ENCODE results near the gene ZNF618.

ZNF618 gene

DNA sequence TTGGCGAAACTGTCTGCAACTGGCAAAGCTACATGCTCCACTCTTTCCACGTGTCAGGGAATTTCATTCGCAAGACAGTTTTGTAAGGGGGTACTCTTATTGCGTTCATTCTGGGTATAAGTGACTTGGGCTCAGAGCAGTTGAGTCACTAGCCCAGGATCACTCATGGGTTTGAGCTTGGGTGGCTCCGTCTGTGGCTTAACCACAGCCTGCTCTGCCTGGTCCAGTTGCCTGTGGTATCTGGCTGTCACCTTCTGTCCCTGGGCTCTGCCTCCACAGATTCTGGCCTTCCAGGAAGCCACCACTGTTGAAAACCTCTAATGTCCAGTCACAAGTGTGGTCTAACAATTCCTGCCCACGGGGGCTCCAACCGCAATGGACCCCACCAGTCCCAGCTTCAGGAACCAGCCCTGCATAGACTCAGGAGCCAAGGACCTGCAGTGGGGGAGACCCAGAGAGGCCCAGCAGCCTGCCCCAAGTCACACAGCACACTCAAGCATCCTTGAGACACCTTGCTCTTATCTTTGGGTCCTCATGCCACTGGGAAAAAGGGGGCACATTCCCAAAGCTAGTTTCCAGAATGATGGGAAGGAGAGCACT is 212.6 kb downstream of the ZNF618 start:
- Histone ChIP-seq H3K9me3 (ENCODE audit: low read length) (no peaks in the 10 kb centered on the region), H2AFZ (ENCODE audit: low read depth, low read length) (no peak overlapping the region), H3K27me3 (ENCODE audit: insufficient read depth, low read length) (peaks cover 23% of the 10 kb centered on the region), H3K4me3 (ENCODE audit: low read length) (no peak overlapping the region), H3K36me3 (ENCODE audit: insufficient read depth, low read length) (no peaks in the 10 kb centered on the region), H3K4me1 (ENCODE audit: insufficient read depth, low read length) (no peaks in the 10 kb centered on the region)

DNA sequence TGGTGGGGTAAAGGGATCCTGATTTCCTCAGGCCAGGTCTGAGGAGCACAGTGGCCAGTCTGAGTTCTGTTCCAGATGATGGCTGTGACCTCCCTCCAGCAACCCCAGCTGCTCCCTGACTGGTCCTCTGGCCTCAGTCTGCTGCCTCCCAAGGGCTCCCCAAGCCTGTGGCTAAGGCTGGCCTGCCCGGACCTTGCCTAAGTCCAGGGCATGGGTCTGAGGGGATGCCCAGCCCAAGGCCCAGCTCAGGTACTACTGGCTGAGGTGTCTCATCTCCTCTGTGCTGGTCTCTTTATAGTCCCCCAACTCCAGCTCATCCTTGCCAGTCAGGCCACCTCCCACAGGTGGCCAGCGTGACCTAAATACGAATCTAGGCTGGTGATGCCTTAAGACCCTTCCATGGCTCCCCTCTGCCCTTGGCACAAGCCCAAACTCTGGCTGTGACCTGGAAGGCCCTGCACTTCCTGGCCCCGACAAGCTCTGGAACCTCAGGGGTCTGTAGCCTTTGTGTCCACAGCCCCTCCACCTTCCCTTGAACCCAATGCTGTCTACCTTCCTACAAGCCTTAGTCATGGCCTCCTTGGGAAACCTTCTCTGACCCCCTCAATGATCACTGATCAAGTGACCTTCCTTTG is 213.2 kb downstream of the ZNF618 start:
- no peaks in the 10 kb centered on the region for H3K9me3 ChIP-seq (ENCODE audit: low read length)
- H3K4me3 ChIP-seq (ENCODE audit: low read length), result no peak overlapping the region
- H3K4me1 ChIP-seq (ENCODE audit: insufficient read depth, low read length), result no peaks in the 10 kb centered on the region
- no peaks in the 10 kb centered on the region for H3K36me3 ChIP-seq (ENCODE audit: insufficient read depth, low read length)
- no peak overlapping the region for H2AFZ ChIP-seq (ENCODE audit: low read depth, low read length)
- peaks cover 23% of the 10 kb centered on the region for H3K27me3 ChIP-seq (ENCODE audit: insufficient read depth, low read length)

DNA sequence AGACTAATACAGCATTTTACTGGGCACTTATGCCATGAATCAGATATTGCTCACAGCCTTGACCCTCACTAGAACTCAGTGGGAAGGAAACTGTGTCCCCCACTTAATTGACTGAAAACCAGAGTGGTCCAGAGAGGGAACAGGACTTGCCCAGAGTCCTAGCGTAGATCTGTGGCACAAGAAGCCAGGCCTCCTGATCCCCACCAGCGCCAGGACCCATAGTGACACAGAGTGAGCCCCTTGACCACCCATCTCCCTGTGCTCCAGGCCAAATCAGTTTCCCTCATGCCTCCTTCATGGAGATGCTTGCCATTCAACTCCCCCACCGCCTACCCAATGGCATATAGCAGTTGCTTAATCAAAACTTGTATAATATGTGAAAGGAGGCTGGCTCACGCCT is 214.7 kb downstream of the ZNF618 start:
- no peak overlapping the region for H3K4me3 ChIP-seq (ENCODE audit: low read length)
- no peaks in the 10 kb centered on the region for H3K9me3 ChIP-seq (ENCODE audit: low read length)
- H3K27me3 ChIP-seq (ENCODE audit: insufficient read depth, low read length), result peaks cover 24% of the 10 kb centered on the region
- no peaks in the 10 kb centered on the region for H3K4me1 ChIP-seq (ENCODE audit: insufficient read depth, low read length)
- H3K36me3 ChIP-seq (ENCODE audit: insufficient read depth, low read length), result no peaks in the 10 kb centered on the region
- H2AFZ ChIP-seq (ENCODE audit: low read depth, low read length), result no peak overlapping the region

DNA sequence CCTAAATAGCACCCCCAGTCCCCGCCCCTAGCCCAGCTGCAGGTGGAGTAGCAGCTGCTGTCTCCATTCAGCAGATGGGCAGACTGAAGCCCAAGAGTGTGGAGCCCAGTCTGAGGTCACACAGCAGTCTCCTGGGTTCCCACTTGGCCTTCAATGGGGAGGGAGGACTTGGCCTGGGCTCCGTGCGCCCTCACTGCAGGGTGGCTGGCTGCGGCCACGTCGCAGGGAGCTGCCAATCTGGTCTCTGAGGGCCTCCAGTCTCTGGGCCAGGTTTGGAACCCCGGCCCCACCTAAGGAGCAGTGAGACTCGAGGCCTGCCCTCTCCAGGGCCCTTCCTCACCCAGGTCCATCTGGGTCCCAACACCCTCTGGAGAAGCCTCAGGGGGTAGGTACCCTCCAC is 215.6 kb downstream of the ZNF618 start:
- H3K27me3 ChIP-seq (ENCODE audit: insufficient read depth, low read length), result peaks cover 27% of the 10 kb centered on the region
- H3K4me1 ChIP-seq (ENCODE audit: insufficient read depth, low read length), result no peaks in the 10 kb centered on the region
- no peaks in the 10 kb centered on the region for H3K36me3 ChIP-seq (ENCODE audit: insufficient read depth, low read length)
- H3K4me3 ChIP-seq (ENCODE audit: low read length), result no peak overlapping the region
- H2AFZ ChIP-seq (ENCODE audit: low read depth, low read length), result no peak overlapping the region
- H3K9me3 ChIP-seq (ENCODE audit: low read length), result no peaks in the 10 kb centered on the region

DNA sequence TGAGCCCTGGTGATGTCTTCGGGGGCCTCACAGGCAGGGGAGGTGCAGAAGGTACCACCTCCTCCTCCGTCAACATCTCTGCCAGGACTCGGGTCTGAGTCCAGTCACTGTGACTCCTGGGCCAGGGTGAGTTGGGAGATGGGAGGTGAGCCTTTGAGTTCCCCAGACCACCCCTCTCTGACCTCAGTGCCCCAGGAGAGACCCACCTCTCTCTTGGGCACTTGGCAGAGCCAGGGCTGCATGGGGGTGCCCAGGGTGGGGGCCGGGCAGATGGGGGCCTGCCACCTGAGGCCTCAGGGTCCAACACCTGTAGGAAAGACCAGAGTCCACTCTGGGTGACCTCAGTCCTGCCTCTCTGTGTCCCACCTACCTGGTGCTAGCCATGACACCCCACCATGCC is 216.2 kb downstream of the ZNF618 start:
- no peak overlapping the region for H2AFZ ChIP-seq (ENCODE audit: low read depth, low read length)
- no peaks in the 10 kb centered on the region for H3K9me3 ChIP-seq (ENCODE audit: low read length)
- no peaks in the 10 kb centered on the region for H3K36me3 ChIP-seq (ENCODE audit: insufficient read depth, low read length)
- H3K4me3 ChIP-seq (ENCODE audit: low read length), result no peak overlapping the region
- H3K4me1 ChIP-seq (ENCODE audit: insufficient read depth, low read length), result no peaks in the 10 kb centered on the region
- H3K27me3 ChIP-seq (ENCODE audit: insufficient read depth, low read length), result peaks cover 33% of the 10 kb centered on the region

DNA sequence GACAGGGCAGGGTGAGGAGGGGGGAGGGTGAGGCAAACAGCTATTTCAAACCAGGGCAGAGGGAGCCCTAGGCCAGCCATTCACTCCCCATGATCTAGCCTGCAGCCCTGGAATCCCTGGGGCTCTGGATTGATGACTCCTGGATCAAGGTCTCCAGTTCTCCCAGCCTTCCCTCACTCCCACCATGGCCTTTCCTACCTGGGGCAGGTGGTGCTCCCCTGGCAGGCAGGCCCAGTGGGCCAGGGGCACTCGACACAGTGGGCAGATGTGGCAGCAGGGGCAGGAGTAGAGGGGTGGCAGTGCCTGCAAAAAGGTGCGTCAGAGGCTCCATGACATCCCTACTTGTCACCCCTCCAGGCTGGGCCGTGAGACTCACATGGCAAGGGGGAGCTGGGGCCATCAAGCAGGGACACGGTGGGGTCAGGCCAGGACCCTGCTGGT is 216.9 kb downstream of the ZNF618 start:
- Histone ChIP-seq H3K27me3 (ENCODE audit: insufficient read depth, low read length) (peaks cover 35% of the 10 kb centered on the region), H3K36me3 (ENCODE audit: insufficient read depth, low read length) (no peaks in the 10 kb centered on the region), H3K4me1 (ENCODE audit: insufficient read depth, low read length) (no peaks in the 10 kb centered on the region), H3K9me3 (ENCODE audit: low read length) (no peaks in the 10 kb centered on the region), H2AFZ (ENCODE audit: low read depth, low read length) (no peak overlapping the region), H3K4me3 (ENCODE audit: low read length) (no peak overlapping the region)

DNA sequence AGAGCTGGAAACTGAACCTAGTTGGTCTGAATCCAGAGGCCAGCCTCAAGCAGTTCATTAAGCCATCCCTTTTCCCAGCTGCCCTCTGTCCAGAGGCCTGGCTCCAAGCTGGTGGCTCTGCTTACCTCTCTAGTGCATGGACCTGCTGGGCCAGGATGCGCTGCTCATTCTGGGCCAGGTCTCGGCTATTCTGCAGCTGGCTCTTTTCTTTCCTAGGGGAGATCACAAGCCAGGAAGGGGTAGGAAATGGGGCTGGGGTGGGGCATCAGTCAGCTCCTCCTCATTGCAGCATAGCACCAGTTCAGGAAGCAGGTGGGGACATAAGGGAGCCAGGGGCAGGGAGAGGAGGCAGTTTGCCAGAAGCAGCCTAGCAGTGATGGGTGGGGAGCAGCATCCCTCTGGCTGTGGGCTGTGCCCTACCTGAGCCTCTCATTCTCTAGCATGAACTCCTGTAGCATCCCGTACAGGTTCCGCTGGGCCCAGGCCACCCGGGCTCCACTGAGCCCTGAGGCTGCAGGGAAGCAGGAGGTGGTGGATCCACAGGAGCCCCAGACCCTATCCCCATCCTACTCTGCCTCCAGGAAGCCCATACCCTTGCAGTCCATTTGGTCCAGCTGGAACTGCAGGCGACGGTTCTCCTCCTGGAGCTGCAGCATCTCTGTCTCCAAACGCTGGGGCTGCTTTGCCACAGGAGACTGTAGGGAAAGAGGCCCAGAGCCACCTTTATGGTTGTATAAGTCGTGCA is 217.8 kb downstream of the ZNF618 start:
- H3K4me1 ChIP-seq (ENCODE audit: insufficient read depth, low read length), result no peaks in the 10 kb centered on the region
- H3K9me3 ChIP-seq (ENCODE audit: low read length), result no peaks in the 10 kb centered on the region
- peaks cover 38% of the 10 kb centered on the region for H3K27me3 ChIP-seq (ENCODE audit: insufficient read depth, low read length)

DNA sequence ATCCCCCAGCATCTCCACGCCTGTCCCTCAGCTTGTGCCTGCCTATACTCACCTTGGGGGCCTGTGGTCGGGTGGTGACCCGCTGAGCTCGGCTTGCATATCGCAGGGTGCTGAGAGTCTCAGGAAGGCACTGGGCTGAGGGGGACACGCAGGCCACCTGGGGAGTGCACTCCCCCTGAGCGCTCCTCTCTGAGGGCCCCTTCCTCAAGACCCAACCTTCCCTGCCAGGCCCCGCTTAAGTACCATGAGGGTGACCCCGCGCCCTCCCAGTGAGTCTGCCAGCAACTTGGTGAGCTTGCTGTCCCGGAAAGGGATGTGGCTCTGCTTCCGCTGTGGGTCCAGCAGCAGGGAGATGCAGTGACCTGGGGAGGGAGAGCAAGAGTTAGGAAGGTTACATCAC is 218.9 kb downstream of the ZNF618 start:
- no peaks in the 10 kb centered on the region for H3K36me3 ChIP-seq (ENCODE audit: insufficient read depth, low read length)
- peaks cover 48% of the 10 kb centered on the region for H3K27me3 ChIP-seq (ENCODE audit: insufficient read depth, low read length)
- H2AFZ ChIP-seq (ENCODE audit: low read depth, low read length), result no peak overlapping the region

More for the DNA sequence above, 217.8 kb downstream of the ZNF618 start:
- Histone ChIP-seq H3K4me3 (ENCODE audit: low read length) (no peak overlapping the region), H2AFZ (ENCODE audit: low read depth, low read length) (no peak overlapping the region), H3K36me3 (ENCODE audit: insufficient read depth, low read length) (no peaks in the 10 kb centered on the region)

DNA sequence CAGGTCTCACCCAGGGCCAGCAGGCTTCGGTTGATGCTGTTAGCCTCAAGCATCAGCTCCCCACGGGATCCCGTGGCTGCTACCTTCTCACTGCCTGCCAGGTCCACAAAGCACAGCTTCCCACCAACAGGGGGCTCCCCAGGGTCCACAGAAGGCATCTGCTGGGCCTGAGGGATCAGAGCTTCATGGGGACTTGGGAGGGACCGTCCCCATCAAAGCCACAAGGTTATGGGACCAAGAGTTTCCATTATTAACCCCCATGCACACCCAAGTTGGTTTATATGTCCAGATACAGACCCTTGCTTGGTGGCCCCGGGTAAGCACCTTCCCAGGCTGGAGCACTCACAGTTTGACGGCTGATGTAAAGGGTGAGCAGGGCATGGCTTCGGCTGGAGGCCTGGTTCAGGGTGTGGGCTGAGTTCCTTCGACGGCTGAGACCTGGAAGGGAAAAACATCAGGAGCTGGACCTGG is 220.0 kb downstream of the ZNF618 start:
- peaks cover 3% of the 10 kb centered on the region for H3K9me3 ChIP-seq (ENCODE audit: low read length)
- peaks cover 54% of the 10 kb centered on the region for H3K27me3 ChIP-seq (ENCODE audit: insufficient read depth, low read length)
- H2AFZ ChIP-seq (ENCODE audit: low read depth, low read length), result no peak overlapping the region
- no peaks in the 10 kb centered on the region for H3K36me3 ChIP-seq (ENCODE audit: insufficient read depth, low read length)
- no peak overlapping the region for H3K4me3 ChIP-seq (ENCODE audit: low read length)
- no peaks in the 10 kb centered on the region for H3K4me1 ChIP-seq (ENCODE audit: insufficient read depth, low read length)

More for the DNA sequence above, 218.9 kb downstream of the ZNF618 start:
- H3K9me3 ChIP-seq (ENCODE audit: low read length), result peaks cover 3% of the 10 kb centered on the region
- H3K4me1 ChIP-seq (ENCODE audit: insufficient read depth, low read length), result no peaks in the 10 kb centered on the region
- H3K4me3 ChIP-seq (ENCODE audit: low read length), result no peak overlapping the region

DNA sequence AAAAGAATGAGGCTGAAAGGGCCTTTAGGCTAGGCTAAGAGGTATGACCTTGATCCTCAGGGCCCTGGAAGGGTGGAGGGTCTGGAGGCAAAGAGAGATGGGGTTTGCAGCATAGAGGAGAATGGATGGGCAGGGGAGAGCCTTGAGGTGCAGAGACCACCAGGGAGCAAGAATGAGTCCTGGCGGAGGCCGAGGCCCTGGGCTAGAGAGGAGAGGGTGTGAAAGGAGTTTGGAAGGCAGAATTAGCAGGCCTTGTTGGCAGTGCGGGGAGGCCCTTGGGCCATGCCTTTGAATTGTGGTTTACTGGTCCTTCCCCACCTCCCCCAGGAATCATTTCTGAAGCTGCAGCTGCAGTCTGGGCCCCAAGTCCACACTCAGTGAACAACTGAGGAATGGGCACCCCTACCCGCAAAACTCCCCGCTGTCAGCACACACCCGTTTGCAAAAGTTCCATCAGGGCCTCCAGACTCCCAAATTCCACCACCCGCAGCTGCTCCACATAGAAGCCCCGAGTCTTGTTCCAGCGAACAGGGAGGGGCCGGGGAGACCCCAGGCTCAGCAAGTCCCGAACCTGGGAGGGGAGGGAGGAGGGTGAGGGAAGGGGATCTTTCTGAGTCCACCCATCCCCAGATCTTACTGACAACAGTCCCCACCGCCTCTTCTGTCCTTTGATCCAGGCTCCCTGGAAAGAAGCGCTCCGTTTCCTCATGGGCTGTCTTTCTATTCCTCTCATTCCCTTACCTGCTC is 220.9 kb downstream of the ZNF618 start:
- H3K27me3 ChIP-seq (ENCODE audit: insufficient read depth, low read length), result peaks cover 54% of the 10 kb centered on the region
- H3K36me3 ChIP-seq (ENCODE audit: insufficient read depth, low read length), result no peaks in the 10 kb centered on the region
- peaks cover 3% of the 10 kb centered on the region for H3K9me3 ChIP-seq (ENCODE audit: low read length)
- no peaks in the 10 kb centered on the region for H3K4me1 ChIP-seq (ENCODE audit: insufficient read depth, low read length)
- H3K4me3 ChIP-seq (ENCODE audit: low read length), result no peak overlapping the region
- no peak overlapping the region for H2AFZ ChIP-seq (ENCODE audit: low read depth, low read length)

DNA sequence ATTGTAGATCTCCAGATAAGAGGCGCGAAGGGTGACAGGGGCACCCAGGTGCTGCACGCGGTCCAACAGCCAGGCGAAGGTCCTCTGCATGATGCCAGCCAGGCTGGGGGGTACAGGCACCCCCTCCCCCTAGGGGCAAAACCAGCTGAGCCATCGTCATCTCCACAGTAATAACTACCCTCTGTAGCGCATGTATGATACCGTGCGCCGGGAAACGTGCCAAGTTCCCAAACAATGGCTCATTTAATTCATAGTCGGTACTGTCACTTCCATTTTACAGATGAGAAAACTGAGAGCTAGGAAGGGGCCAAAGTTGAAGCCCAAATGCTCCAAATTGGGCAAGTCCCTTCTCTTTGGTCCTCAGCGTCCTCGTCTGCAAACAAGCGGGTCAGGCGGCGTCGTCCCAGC is 221.5 kb downstream of the ZNF618 start:
- Histone ChIP-seq H3K36me3 (ENCODE audit: insufficient read depth, low read length) (no peaks in the 10 kb centered on the region), H3K9me3 (ENCODE audit: low read length) (peaks cover 3% of the 10 kb centered on the region), H3K27me3 (ENCODE audit: insufficient read depth, low read length) (peaks cover 54% of the 10 kb centered on the region), H2AFZ (ENCODE audit: low read depth, low read length) (no peak overlapping the region), H3K4me3 (ENCODE audit: low read length) (no peak overlapping the region), H3K4me1 (ENCODE audit: insufficient read depth, low read length) (no peaks in the 10 kb centered on the region)

DNA sequence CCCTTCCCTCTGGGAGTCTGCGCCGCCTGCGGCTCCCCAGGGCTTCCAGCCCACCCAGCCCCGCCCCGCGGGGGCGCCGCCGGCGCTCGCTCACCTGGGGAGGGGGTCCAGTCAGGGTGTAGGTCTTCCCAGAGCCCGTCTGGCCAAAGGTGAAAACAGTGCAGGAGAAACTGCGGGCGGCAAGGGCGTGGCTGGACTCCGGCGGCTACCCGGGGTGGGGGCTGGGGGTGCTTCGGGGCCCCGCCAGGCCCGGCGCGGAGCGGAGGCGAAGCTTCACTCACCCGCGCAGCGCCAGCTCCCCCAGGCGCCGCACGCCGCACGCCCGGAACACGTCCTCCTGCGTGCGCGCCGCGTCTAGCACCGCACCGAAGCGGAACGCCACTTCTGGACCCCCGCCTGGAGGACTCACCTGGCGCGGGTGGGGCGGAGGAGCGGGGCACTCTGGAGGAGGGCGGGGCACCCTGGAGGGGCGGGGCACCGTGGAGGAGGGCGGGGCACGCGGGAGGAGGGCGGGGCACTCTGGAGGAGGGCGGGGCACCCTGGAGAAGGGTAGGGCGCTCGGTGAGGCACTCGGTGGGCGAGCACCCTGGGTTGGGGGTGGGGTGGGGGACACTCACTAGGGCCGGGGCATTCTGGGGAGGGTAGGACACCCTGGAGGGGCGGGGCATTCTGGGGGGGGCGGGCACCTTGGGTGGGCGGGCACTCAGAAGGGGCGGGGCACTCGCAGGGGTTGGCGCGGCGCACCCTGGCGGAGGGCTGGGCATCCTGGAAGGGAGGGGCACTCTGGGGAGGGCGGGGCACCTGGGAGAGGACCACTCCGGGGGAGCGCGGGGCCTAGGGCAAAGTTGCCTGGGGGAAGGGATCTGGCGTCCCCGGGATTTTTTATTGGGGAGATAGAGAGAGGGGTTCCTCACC is 222.2 kb downstream of the ZNF618 start:
- Histone ChIP-seq H2AFZ (ENCODE audit: low read depth, low read length) (no peak overlapping the region), H3K9me3 (ENCODE audit: low read length) (peaks cover 3% of the 10 kb centered on the region), H3K4me1 (ENCODE audit: insufficient read depth, low read length) (no peaks in the 10 kb centered on the region), H3K27me3 (ENCODE audit: insufficient read depth, low read length) (peaks cover 54% of the 10 kb centered on the region), H3K4me3 (ENCODE audit: low read length) (no peak overlapping the region), H3K36me3 (ENCODE audit: insufficient read depth, low read length) (no peaks in the 10 kb centered on the region)
